ENCODE results near the gene DDI1.

DDI1 gene

GRCh38 chr11:104086621-104087020, 50.2 kb downstream of the DDI1 start:
- no peak for DNase-seq
